OCI-LY3 (cell line): ENCODE measurements around the gene LARGE1.

Experiments used
- CTCF ChIP-seq: fragments of 200-600, 300-600 bp; sonication (generic); IDR thresholded peaks from 2 replicates; pipeline ENCODE4 v1.5.1; 2014; ENCODE audit warnings: antibody characterized with exemption, low read length, low read depth
- EZH2phosphoT487 ChIP-seq: fragments of 200-600 bp; shearing (Covaris generic); IDR thresholded peaks from 2 replicates; pipeline ENCODE4 v1.6.1; 2018; ENCODE audit warnings: antibody characterized with exemption, mixed run types, low read depth

GRCh38 chr22:33544707-33545106, 375.6 kb downstream of the LARGE1 start:
- TF ChIP-seq CTCF (no peak), EZH2phosphoT487 (no peak)
